Transverse colon (tissue), 4 donors: Measurements from ENCODE around the gene ALG8. TPM values are rescaled to one million over a fixed set of nuclear protein-coding genes. Genes with fewer than 3 reads are reported as not detected.
A peak's percentile ranks its signal among the peaks of the same experiment; 100 is the strongest.
"Not testable (repeated sequence)": the region's sequence is repeated elsewhere in the genome, so short reads cannot be mapped to it uniquely, and the experiment has no call there.

Experiments
- DNase-seq: peaks from one replicate; pipeline ENCODE4 v3.0.0-alpha.2; 2019
- H3K27ac ChIP-seq, 4 donors: fragments of 200-600 bp; sonication (generic); 2 replicates each; pipeline ENCODE4 v1.5.1; 2016 to 2018; ENCODE audit warnings: inconsistent platforms in 4 of 4
- H3K27me3 ChIP-seq: fragments of 200-600 bp; sonication (generic); 2 replicates; pipeline ENCODE4 v1.5.1; 2017; ENCODE audit warnings: inconsistent platforms
- H3K36me3 ChIP-seq, 4 donors: fragments of 200-600 bp; sonication (generic); 2 replicates each; pipeline ENCODE4 v1.5.1; 2017 to 2019; ENCODE audit warnings: inconsistent platforms in 4 of 4
- H3K4me1 ChIP-seq, 4 donors: fragments of 200-600 bp; sonication (generic); 2 replicates each; pipeline ENCODE4 v1.5.1; 2017 to 2020; ENCODE audit warnings: inconsistent platforms in 4 of 4
- H3K4me3 ChIP-seq, 4 donors: fragments of 200-600 bp; sonication (generic); 1 replicate in 1 of 4; 2 replicates in 3 of 4; pipeline versions ENCODE4 v1.5.1 to v1.6.1; 2017 to 2019; ENCODE audit warnings: inconsistent platforms in 4 of 4
- H3K9me3 ChIP-seq, 2 donors: fragments of 200-600 bp; sonication (generic); 2 replicates each; pipeline ENCODE4 v1.5.1; 2017 to 2019; ENCODE audit warnings: inconsistent platforms in 2 of 2
- EP300 ChIP-seq: sonication (generic); formaldehyde crosslinking; IDR thresholded peaks from one replicate; pipeline ENCODE4 v1.6.1; 2017; ENCODE audit warnings: antibody characterized with exemption, low read depth
- POLR2A ChIP-seq: fragments of 450-650 bp; IDR thresholded peaks from one replicate; pipeline ENCODE4 v1.6.1; 2016; ENCODE audit warnings: antibody characterized with exemption, mild to moderate bottlenecking, moderate library complexity
- POLR2AphosphoS5 ChIP-seq, 3 donors: sonication (generic); formaldehyde crosslinking; IDR thresholded peaks; one replicate each; pipeline ENCODE4 v1.6.1; 2016; ENCODE audit warnings: antibody characterized with exemption in 3 of 3
- WGBS, 2 donors: methylation state at CpG; one replicate each; pipeline ENCODE4 v1.1.5; 2018; ENCODE audit warnings: low coverage in 1 of 2; 5-methylcytosine and 5-hydroxymethylcytosine counted together
- in situ Hi-C, 4 donors: fragments of 200-750 bp; cut with MboI; loops; one replicate each; pipeline versions ENCODE4 v1.15.0 to v1.15.1; 2017; ENCODE audit warnings: low sequenced_read_pairs in 3 of 4, low pct_ligation_motif_present in 1 of 4, low pct_unique_long_range_greater_than_20kb in 1 of 4
- intact Hi-C: fragments of 100-400 bp; cut with DNase I; formaldehyde crosslinking; loops from one replicate; pipeline ENCODE4 v1.15.1; 2023; ENCODE audit warnings: low total_unique reads
- total RNA-seq, 4 donors: library from RNA; depleted of rRNA; stranded (reverse); fragments of >200 nt; gene quantifications; one replicate each; pipeline ENCODE4 v1.1.0, GENCODE V29; 2016
- TF ChIP-seq, protein P1 (sequence below), 5 experiments: fragments of 200-600 bp in 3 of 5; fragments of 450-650 bp in 2 of 5; sonication (generic) in 3 of 5; IDR thresholded peaks; 1 replicate in 2 of 5; 2 replicates in 3 of 5; pipeline ENCODE4 v1.5.1; 2016 to 2017; ENCODE audit warnings: antibody characterized with exemption in 5 of 5, inconsistent platforms in 3 of 5, mild to moderate bottlenecking in 2 of 5, moderate library complexity in 1 of 5

ALG8 gene
- total RNA-seq, 4 donors from 2014 or later: 4.9 to 28.9 (median 14.5) TPM

DNA sequence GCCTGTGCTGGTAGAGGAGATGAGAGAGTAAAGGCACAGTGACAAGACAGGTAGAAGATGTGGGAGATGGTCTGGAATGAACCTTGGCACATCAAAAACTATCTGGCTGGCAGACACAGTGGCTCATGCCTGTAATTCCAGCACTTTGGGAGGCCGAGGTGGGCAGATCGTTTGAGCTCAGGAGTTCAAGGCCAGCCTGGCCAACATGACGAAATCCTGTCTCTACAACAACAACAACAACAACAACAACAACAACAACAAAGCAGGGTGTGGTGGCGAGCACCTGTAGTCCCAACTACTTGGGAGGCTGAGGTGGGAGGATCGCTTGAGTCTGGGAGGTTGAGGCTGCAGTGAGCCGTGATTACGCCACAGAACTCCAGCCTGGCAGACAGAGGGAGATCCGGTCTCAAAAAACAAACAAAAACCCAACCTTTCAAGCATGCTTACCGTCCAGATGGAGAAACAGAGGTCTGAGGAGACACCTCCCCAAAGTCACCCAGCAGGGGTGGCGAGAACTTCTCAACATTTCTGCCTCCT is 37.2 kb upstream of the ALG8 start:
- no peak for DNase-seq
- no peak overlapping the region for H3K27ac ChIP-seq
- peaks cover 0 to 10% (median 2%) of the 10 kb centered on the region in 4 donors for H3K36me3 ChIP-seq
- H3K4me3 ChIP-seq: no peak overlapping the region
- no peak for TF ChIP-seq POLR2A
- TF ChIP-seq, protein P1, sequence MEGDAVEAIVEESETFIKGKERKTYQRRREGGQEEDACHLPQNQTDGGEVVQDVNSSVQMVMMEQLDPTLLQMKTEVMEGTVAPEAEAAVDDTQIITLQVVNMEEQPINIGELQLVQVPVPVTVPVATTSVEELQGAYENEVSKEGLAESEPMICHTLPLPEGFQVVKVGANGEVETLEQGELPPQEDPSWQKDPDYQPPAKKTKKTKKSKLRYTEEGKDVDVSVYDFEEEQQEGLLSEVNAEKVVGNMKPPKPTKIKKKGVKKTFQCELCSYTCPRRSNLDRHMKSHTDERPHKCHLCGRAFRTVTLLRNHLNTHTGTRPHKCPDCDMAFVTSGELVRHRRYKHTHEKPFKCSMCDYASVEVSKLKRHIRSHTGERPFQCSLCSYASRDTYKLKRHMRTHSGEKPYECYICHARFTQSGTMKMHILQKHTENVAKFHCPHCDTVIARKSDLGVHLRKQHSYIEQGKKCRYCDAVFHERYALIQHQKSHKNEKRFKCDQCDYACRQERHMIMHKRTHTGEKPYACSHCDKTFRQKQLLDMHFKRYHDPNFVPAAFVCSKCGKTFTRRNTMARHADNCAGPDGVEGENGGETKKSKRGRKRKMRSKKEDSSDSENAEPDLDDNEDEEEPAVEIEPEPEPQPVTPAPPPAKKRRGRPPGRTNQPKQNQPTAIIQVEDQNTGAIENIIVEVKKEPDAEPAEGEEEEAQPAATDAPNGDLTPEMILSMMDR (IDR thresholded peaks at IDR 0.05): no peak
- TF ChIP-seq POLR2AphosphoS5 (IDR thresholded peaks at IDR 0.05): no peak
- TF ChIP-seq EP300: no peak
- in situ Hi-C loops: no loop called here
- H3K9me3 ChIP-seq: no peaks in the 10 kb centered on the region
- 93% methylated on average over 10 of the region's 10 CpGs; no CpG with 5 or more reads in 1 of the 2 donors for WGBS, 2 donors
- intact Hi-C loops: no loop called here
- no peaks in the 10 kb centered on the region for H3K4me1 ChIP-seq
- no peaks in the 10 kb centered on the region for H3K27me3 ChIP-seq

DNA sequence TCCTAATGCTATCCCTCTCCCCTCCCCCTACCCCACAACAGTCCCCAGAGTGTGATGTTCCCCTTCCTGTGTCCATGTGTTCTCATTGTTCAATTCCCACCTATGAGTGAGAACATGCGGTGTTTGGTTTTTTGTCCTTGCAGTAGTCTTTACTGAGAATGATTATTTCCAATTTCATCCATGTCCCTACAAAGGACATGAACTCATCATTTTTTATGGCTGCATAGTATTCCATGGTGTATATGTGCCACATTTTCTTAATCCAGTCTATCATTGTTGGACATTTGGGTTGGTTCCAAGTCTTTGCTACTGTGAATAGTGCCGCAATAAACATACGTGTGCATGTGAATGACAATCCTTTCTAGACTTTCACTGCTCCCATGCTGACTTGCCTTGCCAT is 36.4 kb upstream of the ALG8 start:
- WGBS, 2 donors: 98 to 100% methylated on average over 1 to 3 of the region's 3 CpGs
- peaks cover 0 to 10% (median 2%) of the 10 kb centered on the region in 4 donors for H3K36me3 ChIP-seq
- in situ Hi-C loops, H3K27ac ChIP-seq, H3K27me3 ChIP-seq, DNase-seq, H3K9me3 ChIP-seq, intact Hi-C loops, H3K4me1 ChIP-seq, H3K4me3 ChIP-seq: not testable (repeated sequence)

DNA sequence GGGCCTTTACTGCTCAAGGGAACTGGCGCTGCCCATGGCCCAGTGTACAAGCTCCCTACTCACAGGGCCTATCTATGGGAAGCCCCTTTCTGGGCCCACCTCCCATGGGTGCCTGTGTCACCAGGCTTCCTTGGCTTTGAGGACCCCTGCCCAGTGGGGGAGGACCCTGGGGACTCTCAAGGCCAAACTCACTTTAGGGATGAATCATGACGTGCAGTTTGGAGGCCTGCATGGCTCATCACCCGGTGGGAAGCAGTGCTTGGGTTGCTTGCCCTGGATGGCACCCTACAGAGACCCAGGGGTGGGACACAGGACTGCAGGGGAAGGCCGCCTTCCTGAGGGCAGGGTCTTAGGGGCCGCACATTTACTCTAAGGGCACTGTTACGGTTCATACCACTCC is 32.5 kb upstream of the ALG8 start:
- 95% methylated on average over 6 of the region's 6 CpGs; no CpG with 5 or more reads in 1 of the 2 donors for WGBS, 2 donors
- intact Hi-C loops: no loop called here
- in situ Hi-C loops: no loop called here
- Histone ChIP-seq H3K36me3 (peaks cover 0 to 10% (median 2%) of the 10 kb centered on the region in 4 donors), H3K27ac (no peak overlapping the region), H3K4me3 (no peak overlapping the region), H3K4me1 (peaks cover 0 to 20% (median 8%) of the 10 kb centered on the region in 4 donors), H3K9me3 (no peaks in the 10 kb centered on the region), H3K27me3 (no peaks in the 10 kb centered on the region)
- DNase-seq: no peak
- TF ChIP-seq POLR2A (no peak), POLR2AphosphoS5 (IDR thresholded peaks at IDR 0.05) (no peak), EP300 (no peak)
- TF ChIP-seq, protein P1 (IDR thresholded peaks at IDR 0.05): no peak

DNA sequence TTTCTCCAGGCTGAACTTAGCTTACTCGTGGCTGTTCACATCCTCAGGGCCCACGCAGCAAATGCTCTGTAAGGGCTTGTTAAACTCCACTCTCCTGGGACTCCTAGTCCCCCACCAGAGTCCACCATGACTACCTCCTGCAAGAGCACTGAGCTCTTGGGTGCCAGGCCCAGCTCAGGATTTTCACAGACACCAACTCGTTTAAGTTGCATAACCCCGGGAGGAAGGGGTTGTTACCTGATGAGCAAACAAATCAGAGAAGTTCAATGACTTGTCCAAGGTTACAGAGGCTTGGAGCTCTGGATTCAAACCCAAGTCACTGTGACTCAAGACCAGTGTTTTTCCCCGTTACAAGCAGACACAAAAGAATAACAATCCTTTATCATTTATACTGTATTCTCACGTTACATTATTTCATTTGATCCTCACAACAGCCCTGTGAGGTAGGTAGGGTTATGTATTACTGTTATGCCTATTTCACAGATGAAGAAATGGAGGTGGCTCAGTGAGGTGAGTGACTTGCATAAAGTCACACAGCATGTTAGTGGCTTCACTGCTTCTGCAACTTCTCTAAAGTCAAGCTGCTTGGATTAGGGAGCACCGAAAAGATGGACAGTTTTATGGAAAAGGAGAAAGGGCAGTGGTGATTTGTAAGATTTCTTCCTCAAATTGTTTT is 31.6 kb upstream of the ALG8 start:
- Histone ChIP-seq H3K27me3 (no peaks in the 10 kb centered on the region), H3K4me3 (no peak overlapping the region), H3K4me1 (peaks cover 0 to 20% (median 8%) of the 10 kb centered on the region in 4 donors), H3K36me3 (peaks cover 0 to 10% (median 2%) of the 10 kb centered on the region in 4 donors), H3K9me3 (no peaks in the 10 kb centered on the region), H3K27ac (no peak overlapping the region)
- intact Hi-C loops: no loop called here
- no peak for DNase-seq
- WGBS, 2 donors: 78 to 91% methylated on average over 3 to 7 of the region's 7 CpGs
- in situ Hi-C loops: no loop called here
- TF ChIP-seq EP300: no peak

DNA sequence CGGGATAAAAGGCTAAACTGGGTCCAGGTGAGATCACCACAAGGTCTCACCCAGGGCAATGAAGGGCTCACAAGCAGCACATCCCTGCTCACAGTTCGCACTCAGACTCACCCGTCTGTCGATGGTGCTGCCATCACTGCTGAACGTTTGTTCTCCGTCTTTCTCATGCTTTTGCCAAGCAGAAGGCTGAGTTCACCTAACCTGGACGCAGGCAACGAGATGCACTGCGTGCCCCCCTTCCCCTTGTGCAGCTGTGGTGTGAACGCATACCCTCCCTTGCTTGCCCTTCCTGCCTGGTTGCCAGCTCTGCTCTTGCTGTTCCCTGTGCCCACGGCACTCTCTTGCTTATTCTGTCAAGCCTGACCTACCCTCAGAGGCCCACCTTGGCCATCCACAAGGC is 31.0 kb upstream of the ALG8 start:
- whole genome bisulfite sequencing, 2 donors: 93% methylated on average over 10 of the region's 11 CpGs; no CpG with 5 or more reads in 1 of the 2 donors
- peaks cover 0 to 20% (median 8%) of the 10 kb centered on the region in 4 donors for H3K4me1 ChIP-seq
- intact Hi-C loops: no loop called here
- no peaks in the 10 kb centered on the region for H3K27me3 ChIP-seq
- H3K27ac ChIP-seq: peak overlapping the region in 2 of 4 donors; percentile 62 to 80
- no peaks in the 10 kb centered on the region for H3K9me3 ChIP-seq
- no peak overlapping the region for H3K4me3 ChIP-seq
- no peak for TF ChIP-seq EP300
- TF ChIP-seq, protein P1 (IDR thresholded peaks at IDR 0.05): no peak
- no peak for TF ChIP-seq POLR2A
- no peak for TF ChIP-seq POLR2AphosphoS5 (IDR thresholded peaks at IDR 0.05)
- H3K36me3 ChIP-seq: peaks cover 0 to 10% (median 2%) of the 10 kb centered on the region in 4 donors
- in situ Hi-C loops: no loop called here
- no peak for DNase-seq
